Neural cell (in vitro differentiated cells): ENCODE measurements around the gene GLRX5. TPM values are rescaled to one million over a fixed set of nuclear protein-coding genes. Genes with fewer than 3 reads are reported as not detected.

Experiments
- H2AFZ ChIP-seq: fragments of 200-600, 300-800 bp; sonication (generic), shearing (Covaris generic); 2 replicates; pipeline ENCODE4 v1.6.0; 2014; ENCODE audit warnings: low read depth, mild to moderate bottlenecking, antibody characterized with exemption, low read length, moderate library complexity
- H3F3A ChIP-seq: fragments of 200-600 bp; shearing (Covaris generic); 2 replicates; pipeline ENCODE4 v1.6.1; 2016; ENCODE audit warnings: mild to moderate bottlenecking, moderate library complexity, mixed read lengths, antibody characterized with exemption, low read length; ENCODE audit not compliant: insufficient read depth, poor library complexity, severe bottlenecking
- H3K27ac ChIP-seq: fragments of 200-600, 300-800 bp; sonication (generic), shearing (Covaris generic); 2 replicates; pipeline ENCODE4 v1.5.1; 2014; ENCODE audit warnings: mild to moderate bottlenecking, low read length, moderate library complexity
- H3K27me3 ChIP-seq: fragments of 300-800, 200-600 bp; sonication (generic), shearing (Covaris generic); 2 replicates; pipeline ENCODE4 v1.6.0; 2014; ENCODE audit warnings: mild to moderate bottlenecking, low read depth, low read length, moderate library complexity; ENCODE audit not compliant: insufficient read depth
- H3K36me3 ChIP-seq: fragments of 300-800, 200-600 bp; sonication (generic), shearing (Covaris generic); 2 replicates; pipeline ENCODE4 v1.5.1; 2014; ENCODE audit warnings: mild to moderate bottlenecking, antibody characterized with exemption, low read length, moderate library complexity; ENCODE audit not compliant: insufficient read depth
- H3K4me2 ChIP-seq: fragments of 300-800, 200-600 bp; sonication (generic), shearing (Covaris generic); 2 replicates; pipeline ENCODE4 v1.6.0; 2014; ENCODE audit warnings: mild to moderate bottlenecking, low read length
- H3K4me3 ChIP-seq: fragments of 300-800, 200-600 bp; sonication (generic), shearing (Covaris generic); 2 replicates; pipeline ENCODE4 v1.5.1; 2014; ENCODE audit warnings: mild to moderate bottlenecking, low read length, moderate library complexity
- H3K79me2 ChIP-seq: fragments of 200-600 bp; shearing (Covaris generic); replicated peaks from 2 replicates; pipeline ENCODE4 v1.6.0; 2014; ENCODE audit warnings: mild to moderate bottlenecking, low read length, moderate library complexity; ENCODE audit not compliant: insufficient read depth
- H3K9ac ChIP-seq: fragments of 300-800, 200-600 bp; sonication (generic), shearing (Covaris generic); 2 replicates; pipeline ENCODE4 v1.6.1; 2016; ENCODE audit warnings: mild to moderate bottlenecking, low read length, mixed read lengths
- H3K9me2 ChIP-seq: fragments of 200-600 bp; shearing (Covaris generic); 2 replicates; pipeline ENCODE4 v1.6.1; 2016; ENCODE audit warnings: mild to moderate bottlenecking, low read length, mixed read lengths; ENCODE audit not compliant: insufficient read depth
- H3K9me3 ChIP-seq: fragments of 200-600, 300-800 bp; sonication (generic), shearing (Covaris generic); 2 replicates; pipeline ENCODE4 v1.6.1; 2016; ENCODE audit warnings: mild to moderate bottlenecking, mixed run types, low read length, moderate library complexity, mixed read lengths
- H4K20me1 ChIP-seq: fragments of 200-600 bp; shearing (Covaris generic); 2 replicates; pipeline ENCODE4 v1.6.1; 2016; ENCODE audit warnings: mild to moderate bottlenecking, mixed run types; ENCODE audit not compliant: insufficient read depth
- EP300 ChIP-seq: fragments of 450-650 bp; conservative IDR thresholded peaks from 2 replicates; pipeline ENCODE4 v1.6.1; 2014; ENCODE audit warnings: antibody characterized with exemption, mild to moderate bottlenecking, moderate library complexity; ENCODE audit not compliant: poor library complexity, severe bottlenecking
- EZH2 ChIP-seq: fragments of 200-600, 300-800 bp; shearing (Covaris generic), sonication (generic); IDR thresholded peaks from 2 replicates; pipeline ENCODE4 v1.6.1; 2014; ENCODE audit warnings: antibody characterized with exemption, low read length, borderline replicate concordance, mild to moderate bottlenecking; ENCODE audit not compliant: insufficient read depth, poor library complexity, severe bottlenecking
- MXI1 ChIP-seq: fragments of 450-650 bp; conservative IDR thresholded peaks from 2 replicates; pipeline ENCODE4 v1.6.1; 2014; ENCODE audit warnings: antibody characterized with exemption, mild to moderate bottlenecking; ENCODE audit not compliant: poor library complexity, severe bottlenecking
- POLR2AphosphoS5 ChIP-seq: IDR thresholded peaks from 2 replicates; pipeline ENCODE4 v1.6.1; 2012
- RAD21 ChIP-seq: fragments of 450-650 bp; conservative IDR thresholded peaks from 2 replicates; pipeline ENCODE4 v1.6.1; 2014; ENCODE audit warnings: antibody characterized with exemption, mild to moderate bottlenecking, moderate library complexity
- SMC3 ChIP-seq: fragments of 450-650 bp; conservative IDR thresholded peaks from 2 replicates; pipeline ENCODE4 v1.6.1; 2014; ENCODE audit warnings: antibody characterized with exemption, mild to moderate bottlenecking, moderate library complexity; ENCODE audit not compliant: poor library complexity
- TAF1 ChIP-seq: IDR thresholded peaks from 2 replicates; pipeline ENCODE4 v1.6.1; 2012; ENCODE audit warnings: low read depth
- polyA plus RNA-seq: library from polyadenylated mRNA; depleted of rRNA; stranded (reverse); fragments of >200 nt; gene quantifications from 2 replicates; pipeline ENCODE4 v1.2.3, GENCODE V29; 2014
- TF ChIP-seq, protein P1 (sequence below): fragments of 450-650 bp; IDR thresholded peaks from 2 replicates; pipeline ENCODE4 v1.5.1; 2014; ENCODE audit warnings: antibody characterized with exemption, mild to moderate bottlenecking, moderate library complexity; ENCODE audit not compliant: poor library complexity, severe bottlenecking
- TF ChIP-seq, protein P2 (sequence below): IDR thresholded peaks from 2 replicates; pipeline ENCODE4 v1.6.1; 2012; ENCODE audit warnings: borderline replicate concordance

Gene GLRX5
- polyA plus RNA-seq, 1 donor from 2014 or later: 81.0 TPM

DNA sequence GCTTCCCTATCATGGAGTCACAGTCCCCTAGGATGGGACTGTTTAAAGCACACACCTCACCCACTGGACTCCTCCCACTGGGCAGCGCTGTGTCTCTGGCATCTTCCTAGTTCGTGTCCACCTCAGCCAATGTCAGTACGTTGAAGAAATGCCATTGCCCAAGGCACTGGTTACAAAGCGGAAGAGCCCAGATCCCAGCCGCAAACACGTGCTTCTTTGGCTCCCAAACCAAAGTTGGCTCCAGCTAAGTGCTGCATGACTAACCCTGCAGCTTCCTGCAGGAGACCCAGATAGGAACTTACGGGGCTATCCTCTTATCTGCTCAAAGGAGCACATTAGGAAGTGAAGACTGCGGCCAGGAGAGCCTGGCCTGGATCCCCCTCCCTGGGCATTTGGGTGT is 27.7 kb upstream of the GLRX5 start:
- Histone ChIP-seq H3K27me3 (no peaks in the 10 kb centered on the region), H2AFZ (no peak overlapping the region), H3K4me2 (no peak overlapping the region), H4K20me1 (no peaks in the 10 kb centered on the region), H3K36me3 (no peaks in the 10 kb centered on the region), H3K9ac (no peak overlapping the region), H3K9me2 (no peaks in the 10 kb centered on the region), H3K9me3 (no peaks in the 10 kb centered on the region), H3K79me2 (no peaks in the 10 kb centered on the region), H3K27ac (no peak overlapping the region), H3K4me3 (no peak overlapping the region), H3F3A (no peaks in the 10 kb centered on the region)
- no peak for TF ChIP-seq RAD21
- TF ChIP-seq, protein P1, sequence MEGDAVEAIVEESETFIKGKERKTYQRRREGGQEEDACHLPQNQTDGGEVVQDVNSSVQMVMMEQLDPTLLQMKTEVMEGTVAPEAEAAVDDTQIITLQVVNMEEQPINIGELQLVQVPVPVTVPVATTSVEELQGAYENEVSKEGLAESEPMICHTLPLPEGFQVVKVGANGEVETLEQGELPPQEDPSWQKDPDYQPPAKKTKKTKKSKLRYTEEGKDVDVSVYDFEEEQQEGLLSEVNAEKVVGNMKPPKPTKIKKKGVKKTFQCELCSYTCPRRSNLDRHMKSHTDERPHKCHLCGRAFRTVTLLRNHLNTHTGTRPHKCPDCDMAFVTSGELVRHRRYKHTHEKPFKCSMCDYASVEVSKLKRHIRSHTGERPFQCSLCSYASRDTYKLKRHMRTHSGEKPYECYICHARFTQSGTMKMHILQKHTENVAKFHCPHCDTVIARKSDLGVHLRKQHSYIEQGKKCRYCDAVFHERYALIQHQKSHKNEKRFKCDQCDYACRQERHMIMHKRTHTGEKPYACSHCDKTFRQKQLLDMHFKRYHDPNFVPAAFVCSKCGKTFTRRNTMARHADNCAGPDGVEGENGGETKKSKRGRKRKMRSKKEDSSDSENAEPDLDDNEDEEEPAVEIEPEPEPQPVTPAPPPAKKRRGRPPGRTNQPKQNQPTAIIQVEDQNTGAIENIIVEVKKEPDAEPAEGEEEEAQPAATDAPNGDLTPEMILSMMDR: no peak
- TF ChIP-seq EZH2: no peak
- no peak for TF ChIP-seq TAF1

- Histone ChIP-seq H3K4me3 (no peak overlapping the region), H3K9ac (no peak overlapping the region), H4K20me1 (no peaks in the 10 kb centered on the region), H3K4me2 (no peak overlapping the region), H3K9me2 (no peaks in the 10 kb centered on the region), H3K79me2 (no peaks in the 10 kb centered on the region), H3F3A (no peaks in the 10 kb centered on the region), H3K9me3 (no peaks in the 10 kb centered on the region), H2AFZ (no peak overlapping the region), H3K27ac (no peak overlapping the region), H3K27me3 (no peaks in the 10 kb centered on the region), H3K36me3 (no peaks in the 10 kb centered on the region)
- TF ChIP-seq, protein P2, sequence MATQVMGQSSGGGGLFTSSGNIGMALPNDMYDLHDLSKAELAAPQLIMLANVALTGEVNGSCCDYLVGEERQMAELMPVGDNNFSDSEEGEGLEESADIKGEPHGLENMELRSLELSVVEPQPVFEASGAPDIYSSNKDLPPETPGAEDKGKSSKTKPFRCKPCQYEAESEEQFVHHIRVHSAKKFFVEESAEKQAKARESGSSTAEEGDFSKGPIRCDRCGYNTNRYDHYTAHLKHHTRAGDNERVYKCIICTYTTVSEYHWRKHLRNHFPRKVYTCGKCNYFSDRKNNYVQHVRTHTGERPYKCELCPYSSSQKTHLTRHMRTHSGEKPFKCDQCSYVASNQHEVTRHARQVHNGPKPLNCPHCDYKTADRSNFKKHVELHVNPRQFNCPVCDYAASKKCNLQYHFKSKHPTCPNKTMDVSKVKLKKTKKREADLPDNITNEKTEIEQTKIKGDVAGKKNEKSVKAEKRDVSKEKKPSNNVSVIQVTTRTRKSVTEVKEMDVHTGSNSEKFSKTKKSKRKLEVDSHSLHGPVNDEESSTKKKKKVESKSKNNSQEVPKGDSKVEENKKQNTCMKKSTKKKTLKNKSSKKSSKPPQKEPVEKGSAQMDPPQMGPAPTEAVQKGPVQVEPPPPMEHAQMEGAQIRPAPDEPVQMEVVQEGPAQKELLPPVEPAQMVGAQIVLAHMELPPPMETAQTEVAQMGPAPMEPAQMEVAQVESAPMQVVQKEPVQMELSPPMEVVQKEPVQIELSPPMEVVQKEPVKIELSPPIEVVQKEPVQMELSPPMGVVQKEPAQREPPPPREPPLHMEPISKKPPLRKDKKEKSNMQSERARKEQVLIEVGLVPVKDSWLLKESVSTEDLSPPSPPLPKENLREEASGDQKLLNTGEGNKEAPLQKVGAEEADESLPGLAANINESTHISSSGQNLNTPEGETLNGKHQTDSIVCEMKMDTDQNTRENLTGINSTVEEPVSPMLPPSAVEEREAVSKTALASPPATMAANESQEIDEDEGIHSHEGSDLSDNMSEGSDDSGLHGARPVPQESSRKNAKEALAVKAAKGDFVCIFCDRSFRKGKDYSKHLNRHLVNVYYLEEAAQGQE: no peak
- TF ChIP-seq SMC3 (no peak), EZH2 (no peak), RAD21 (no peak), POLR2AphosphoS5 (no peak), MXI1 (no peak), TAF1 (no peak), EP300 (no peak)
- TF ChIP-seq, protein P1: no peak
Observed at GRCh38 chr14:95507701-95508103, 27.1 kb upstream of the GLRX5 start.
